GM19324 (cell line): ENCODE data around the gene ZNF415.
"Not testable (repeated sequence)": the region's sequence is repeated elsewhere in the genome, so short reads cannot be mapped to it uniquely, and the experiment has no call there.

ENCODE experiments used
- ATAC-seq: cut with Tn5 transposase; IDR thresholded peaks from one replicate; pipeline ENCODE4 v1.9.1; 2021; ENCODE audit warnings: mild to moderate bottlenecking, moderate library complexity; ENCODE audit not compliant: unreplicated experiment, low FRiP score

Gene ZNF415

GRCh38 chr19:53132141-53132991 is at the start of gene ZNF415:
TSS of gene ZNF415 (minus strand) at chr19:53132910. CDS start at chr19:53122676, 10,234 bp downstream.
- ATAC-seq: no peak

GRCh38 chr19:53182202-53182601 is 49.5 kb upstream of the ZNF415 start:
- no peak for ATAC-seq

GRCh38 chr19:53177986-53178385 is 45.3 kb upstream of the ZNF415 start:
- no peak for ATAC-seq

- no peak for ATAC-seq
These were observed 40.2 kb upstream of the ZNF415 start for GRCh38 chr19:53172889-53173288.

GRCh38 chr19:53165691-53166091 is 33.0 kb upstream of the ZNF415 start:
- ATAC-seq: no peak

- ATAC-seq: no peak
These were observed 28.4 kb upstream of the ZNF415 start for GRCh38 chr19:53161123-53161522.

- no peak for ATAC-seq
These were observed 27.6 kb upstream of the ZNF415 start for GRCh38 chr19:53160350-53160749.

GRCh38 chr19:53158119-53158656 is 25.5 kb upstream of the ZNF415 start:
- ATAC-seq: no peak

GRCh38 chr19:53157626-53158025 is 24.9 kb upstream of the ZNF415 start:
- ATAC-seq: no peak

- no peak for ATAC-seq
These were observed 24.1 kb upstream of the ZNF415 start for GRCh38 chr19:53156850-53157249.

- ATAC-seq: no peak
These were observed 14.9 kb upstream of the ZNF415 start for GRCh38 chr19:53147645-53148044.

- ATAC-seq: no peak
These were observed 7.6 kb upstream of the ZNF415 start for GRCh38 chr19:53140351-53140750.

- no peak for ATAC-seq
These were observed 3.7 kb upstream of the ZNF415 start for GRCh38 chr19:53136432-53136831.

- no peak for ATAC-seq
These were observed 983 bp downstream of the ZNF415 start for GRCh38 chr19:53131727-53132126.

GRCh38 chr19:53131085-53131590 is 1.6 kb downstream of the ZNF415 start:
- ATAC-seq: no peak

GRCh38 chr19:53130506-53130905 is 2.2 kb downstream of the ZNF415 start:
- ATAC-seq: no peak

- ATAC-seq: not testable (repeated sequence)
These were observed 5.8 kb downstream of the ZNF415 start for GRCh38 chr19:53126733-53127526.

- no peak for ATAC-seq
These were observed 9.3 kb downstream of the ZNF415 start for GRCh38 chr19:53123400-53123799.

- ATAC-seq: no peak
These were observed 20.4 kb downstream of the ZNF415 start for GRCh38 chr19:53112286-53112685.

- no peak for ATAC-seq
These were observed 23.2 kb downstream of the ZNF415 start for GRCh38 chr19:53109527-53109926.
